Measurements from ENCODE around the gene ADAMTS8.

Gene ADAMTS8

DNA sequence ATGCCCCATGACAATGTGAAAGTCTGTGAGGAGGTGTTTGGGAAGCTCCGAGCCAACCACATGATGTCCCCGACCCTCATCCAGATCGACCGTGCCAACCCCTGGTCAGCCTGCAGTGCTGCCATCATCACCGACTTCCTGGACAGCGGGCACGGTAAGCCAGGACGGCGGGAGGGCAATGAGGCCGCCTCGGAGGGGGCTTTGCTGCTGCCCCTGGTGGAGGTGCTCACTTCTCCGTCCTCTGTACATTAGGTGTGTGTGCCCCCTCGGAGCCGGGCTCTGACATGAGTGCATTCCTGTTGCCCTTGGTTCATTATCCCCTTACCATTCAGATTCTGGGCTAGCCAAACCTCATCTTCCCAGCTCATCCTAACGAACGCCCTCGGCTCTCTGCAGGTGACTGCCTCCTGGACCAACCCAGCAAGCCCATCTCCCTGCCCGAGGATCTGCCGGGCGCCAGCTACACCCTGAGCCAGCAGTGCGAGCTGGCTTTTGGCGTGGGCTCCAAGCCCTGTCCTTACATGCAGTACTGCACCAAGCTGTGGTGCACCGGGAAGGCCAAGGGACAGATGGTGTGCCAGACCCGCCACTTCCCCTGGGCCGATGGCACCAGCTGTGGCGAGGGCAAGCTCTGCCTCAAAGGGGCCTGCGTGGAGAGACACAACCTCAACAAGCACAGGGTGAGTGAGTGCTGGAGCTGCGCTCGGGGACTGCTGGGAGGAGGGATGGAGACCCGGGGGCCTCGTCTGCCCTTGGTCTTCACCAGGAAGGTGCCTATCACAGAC, 33.9 kb upstream of the ADAMTS8 start:
- ATAC-seq: no peak

DNA sequence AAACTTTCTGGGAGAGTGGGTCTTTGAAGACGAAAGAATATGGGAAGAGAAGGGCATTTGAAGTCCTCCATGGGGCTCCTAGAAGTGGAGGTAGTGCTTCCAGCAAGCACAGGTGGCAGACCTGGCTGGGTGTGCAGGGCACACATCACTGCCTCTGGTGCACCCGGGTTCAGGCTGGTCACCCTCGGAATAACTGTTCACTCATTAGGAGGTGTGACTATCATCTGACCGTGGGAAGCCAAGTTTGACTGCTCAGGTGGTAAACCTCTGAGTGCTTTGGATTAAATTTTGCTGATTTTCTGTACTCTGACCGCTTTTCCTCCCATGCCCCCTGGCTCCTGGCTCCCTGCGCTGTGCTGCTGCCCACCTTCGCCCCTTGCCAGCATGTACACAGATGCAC, 31.1 kb upstream of the ADAMTS8 start:
- no peak for ATAC-seq

DNA sequence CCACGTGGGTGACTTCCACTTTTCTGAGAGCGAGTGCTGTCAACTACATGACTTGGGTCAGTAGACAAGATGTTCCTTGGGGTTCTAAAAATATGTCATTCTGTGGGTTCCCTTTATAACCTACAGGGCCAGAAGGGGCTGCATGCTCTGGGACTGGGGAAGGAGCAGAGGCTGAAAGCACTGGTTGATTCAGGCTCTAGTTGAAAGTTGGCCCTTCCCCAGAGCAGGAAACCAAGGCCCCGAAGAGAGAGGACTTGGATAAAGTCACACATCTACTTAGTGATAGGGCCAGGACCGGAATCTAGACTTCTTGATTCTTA, 30.0 kb upstream of the ADAMTS8 start:
- no peak for ATAC-seq

DNA sequence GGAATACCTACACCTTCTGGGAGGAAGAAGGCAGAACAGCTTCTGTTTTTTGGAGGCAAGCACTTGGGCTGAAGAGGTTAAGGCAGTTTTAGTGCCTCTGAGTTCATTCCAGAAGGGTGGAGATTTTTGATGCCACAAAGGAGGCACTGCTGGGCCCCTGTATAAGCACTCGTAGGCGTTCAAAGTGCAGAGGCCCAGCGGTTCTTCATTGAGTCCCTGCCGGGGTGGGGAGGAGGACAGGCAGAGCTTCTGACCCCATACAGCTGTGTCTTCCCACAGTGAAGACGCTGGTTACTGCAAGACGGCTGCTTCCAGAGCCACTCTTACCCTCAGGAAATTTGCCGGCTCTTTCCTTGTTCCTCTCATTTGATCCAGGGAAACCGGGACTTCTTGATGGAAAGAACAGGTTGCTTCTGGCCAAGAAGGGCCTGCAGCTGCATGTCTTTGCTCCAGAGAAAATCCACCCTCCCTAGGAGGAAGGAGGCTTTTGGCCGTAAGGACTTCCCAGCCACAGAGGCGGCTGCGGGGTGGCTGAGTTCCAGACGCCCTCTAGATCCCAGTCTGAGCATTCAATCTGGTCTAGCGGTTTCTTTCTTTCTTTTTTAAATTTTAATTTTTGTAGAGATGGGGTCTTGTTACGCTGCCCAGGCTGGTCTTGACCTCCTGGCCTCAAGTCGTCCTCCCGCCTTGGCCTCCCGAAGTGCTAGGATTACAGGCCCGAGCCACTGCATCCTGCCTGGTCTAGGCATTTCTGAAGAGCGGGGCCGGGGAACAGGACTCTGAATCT, 29.4 kb upstream of the ADAMTS8 start:
- no peak for ATAC-seq

DNA sequence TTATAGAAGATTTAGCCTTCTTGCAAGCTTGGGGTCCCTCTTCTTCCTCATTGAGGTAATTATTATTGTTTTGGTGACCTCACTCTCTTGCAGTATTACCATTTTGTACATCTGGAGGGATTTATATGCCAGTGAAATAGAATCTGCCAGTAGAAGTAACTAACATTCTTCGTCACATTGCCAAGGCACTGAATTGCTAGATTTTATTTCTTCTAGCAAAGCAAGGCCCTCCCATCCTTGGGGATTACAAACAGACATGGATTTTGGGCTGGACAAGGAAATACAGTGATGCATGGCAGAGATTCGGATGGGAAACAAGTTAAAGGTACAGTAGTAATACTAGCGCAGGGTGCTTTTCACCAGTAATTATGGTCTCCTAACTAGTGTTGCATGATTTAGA, 27.9 kb upstream of the ADAMTS8 start:
- no peak for ATAC-seq

DNA sequence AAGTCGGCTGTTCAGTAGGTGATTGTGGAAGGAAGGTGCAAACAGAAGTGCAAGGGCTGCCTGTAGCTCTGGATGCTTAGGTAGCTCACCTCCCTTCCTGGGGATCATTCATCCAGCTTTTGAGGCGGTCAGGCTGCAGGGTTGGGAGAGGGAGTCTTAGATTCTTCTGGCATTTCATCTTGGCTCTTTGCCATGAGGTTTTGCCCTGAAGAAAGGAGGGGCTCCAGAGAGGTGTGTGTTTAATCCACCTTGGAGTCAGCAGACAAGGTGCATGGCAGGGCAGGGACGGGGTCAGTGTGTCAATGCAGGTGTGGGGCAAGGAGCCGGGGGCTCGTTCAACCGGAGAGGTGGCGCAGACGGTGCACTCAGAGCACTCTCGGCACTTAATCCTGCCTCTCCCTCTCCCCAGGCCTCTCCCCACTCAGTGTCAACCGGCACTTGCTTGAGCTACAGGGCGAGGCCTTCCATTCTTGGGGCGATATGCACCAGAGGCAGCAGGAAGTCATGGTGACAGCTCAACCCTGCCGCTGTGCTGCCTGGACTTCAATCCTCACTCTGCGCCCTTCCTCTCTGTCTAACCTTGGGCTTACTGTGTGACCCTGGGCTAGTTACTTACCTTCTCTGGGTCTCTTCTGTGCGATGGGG, 27.2 kb upstream of the ADAMTS8 start:
- ATAC-seq: no peak

DNA sequence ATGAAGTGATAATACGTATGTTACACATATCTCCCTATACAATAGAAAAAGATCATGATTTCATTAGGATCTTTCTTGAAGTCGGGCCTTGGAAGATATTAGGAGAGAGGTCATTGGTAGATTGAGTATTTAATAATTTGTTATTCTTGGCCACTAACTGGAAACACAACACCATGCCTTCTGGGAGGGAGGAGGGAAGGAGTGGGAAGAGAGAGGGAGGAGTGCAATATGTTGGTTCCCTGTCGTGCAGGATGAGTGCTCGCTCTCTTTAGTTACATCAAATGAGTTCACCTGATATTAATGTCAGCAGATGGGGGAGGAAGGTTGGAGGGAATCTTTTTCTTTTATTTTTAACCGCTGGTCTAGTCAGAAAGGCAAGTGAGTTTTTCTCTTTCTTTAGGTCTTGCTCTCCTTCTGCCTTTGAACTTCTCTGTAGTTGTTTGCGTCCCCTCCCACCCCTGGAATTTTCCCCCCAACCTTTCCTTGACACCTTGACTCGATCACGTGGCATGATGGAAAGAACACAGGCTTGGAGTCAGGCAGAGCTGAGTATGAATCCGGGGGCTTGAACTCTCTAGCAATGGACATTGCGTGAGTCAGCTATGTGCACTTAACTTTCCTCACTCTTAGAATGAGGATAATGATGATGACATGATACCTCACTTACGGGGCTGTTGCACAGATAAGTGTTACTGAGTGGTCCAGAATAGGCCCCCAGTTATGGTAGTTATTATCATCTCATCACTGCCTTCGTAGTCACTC, 26.3 kb upstream of the ADAMTS8 start:
- ATAC-seq: no peak

DNA sequence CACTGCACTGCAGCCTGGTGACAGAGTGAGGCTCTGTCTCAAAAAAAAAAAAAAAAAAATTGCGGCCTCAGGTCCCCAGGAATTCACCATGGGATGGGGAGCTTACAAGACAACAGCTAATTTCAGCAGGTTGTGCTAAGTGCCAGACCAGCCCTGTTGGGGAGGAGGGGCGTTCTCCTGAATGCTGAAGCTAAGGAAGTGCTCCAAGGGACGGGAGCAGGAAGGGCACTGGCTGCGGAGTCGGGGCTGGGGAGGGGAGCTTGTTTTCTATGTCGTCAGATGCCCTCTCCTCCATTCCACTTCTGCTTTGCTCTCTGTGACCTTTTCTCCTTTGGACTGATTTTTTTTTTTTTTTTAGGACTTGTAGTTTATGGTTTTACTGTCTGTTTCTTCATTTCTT, 24.5 kb upstream of the ADAMTS8 start:
- ATAC-seq: no peak

DNA sequence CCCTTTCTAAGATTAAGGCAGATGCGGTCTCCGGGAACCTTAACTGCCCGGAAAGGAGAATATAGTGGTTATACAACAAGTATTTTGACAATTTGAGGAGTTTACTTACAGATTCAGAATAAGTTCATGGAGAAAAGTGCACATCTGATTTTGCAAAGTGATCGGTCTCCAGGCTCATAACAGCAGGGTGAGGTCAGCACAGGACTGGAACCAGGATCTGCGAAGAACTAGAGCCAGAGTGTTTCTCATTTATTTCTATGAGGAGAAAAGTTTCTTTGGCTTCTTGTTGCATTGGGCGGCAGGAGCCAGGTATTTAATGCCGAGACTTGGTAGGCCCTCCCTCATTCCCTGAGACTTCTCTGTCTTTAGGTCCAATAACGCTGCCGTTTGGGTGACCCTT, 23.8 kb upstream of the ADAMTS8 start:
- ATAC-seq: no peak

DNA sequence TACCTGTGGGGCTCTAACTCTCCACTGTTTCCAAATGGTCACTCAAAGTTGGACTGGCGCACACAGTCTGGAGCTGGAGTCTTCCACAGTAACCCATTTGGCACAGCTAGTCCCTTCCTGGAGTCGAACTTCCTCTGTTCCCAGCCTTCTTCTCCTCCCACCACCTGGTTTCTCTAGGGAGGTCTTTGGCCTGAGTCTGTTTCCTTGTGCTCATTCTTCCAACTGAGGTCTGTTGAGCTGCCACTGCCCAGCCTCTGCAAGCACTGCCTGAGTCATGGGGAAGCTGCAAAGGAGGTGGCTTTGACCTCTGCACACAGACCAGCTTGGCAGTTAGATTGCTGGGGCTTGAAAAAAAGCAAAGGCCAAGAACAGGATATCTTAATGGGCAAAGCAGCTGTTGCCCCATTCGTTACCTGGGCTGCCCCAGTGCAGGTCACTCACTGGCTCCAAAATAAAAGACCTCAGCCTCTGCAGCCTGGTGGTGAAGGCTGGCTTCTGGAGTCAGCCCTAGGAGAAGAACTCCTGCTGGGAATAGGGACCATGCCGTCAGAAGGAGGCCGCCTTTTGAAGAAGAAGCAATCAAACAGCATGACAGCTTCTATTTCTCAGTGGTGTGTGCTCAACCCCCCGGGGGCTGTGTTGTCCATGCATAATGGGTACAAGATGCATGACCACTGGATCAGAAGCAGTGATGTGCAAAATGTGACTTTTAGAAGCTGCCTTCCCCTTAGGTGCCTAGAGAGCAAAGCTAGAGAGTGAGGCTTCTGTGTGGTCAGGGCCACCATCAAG, 23.0 kb upstream of the ADAMTS8 start:
- ATAC-seq: no peak

DNA sequence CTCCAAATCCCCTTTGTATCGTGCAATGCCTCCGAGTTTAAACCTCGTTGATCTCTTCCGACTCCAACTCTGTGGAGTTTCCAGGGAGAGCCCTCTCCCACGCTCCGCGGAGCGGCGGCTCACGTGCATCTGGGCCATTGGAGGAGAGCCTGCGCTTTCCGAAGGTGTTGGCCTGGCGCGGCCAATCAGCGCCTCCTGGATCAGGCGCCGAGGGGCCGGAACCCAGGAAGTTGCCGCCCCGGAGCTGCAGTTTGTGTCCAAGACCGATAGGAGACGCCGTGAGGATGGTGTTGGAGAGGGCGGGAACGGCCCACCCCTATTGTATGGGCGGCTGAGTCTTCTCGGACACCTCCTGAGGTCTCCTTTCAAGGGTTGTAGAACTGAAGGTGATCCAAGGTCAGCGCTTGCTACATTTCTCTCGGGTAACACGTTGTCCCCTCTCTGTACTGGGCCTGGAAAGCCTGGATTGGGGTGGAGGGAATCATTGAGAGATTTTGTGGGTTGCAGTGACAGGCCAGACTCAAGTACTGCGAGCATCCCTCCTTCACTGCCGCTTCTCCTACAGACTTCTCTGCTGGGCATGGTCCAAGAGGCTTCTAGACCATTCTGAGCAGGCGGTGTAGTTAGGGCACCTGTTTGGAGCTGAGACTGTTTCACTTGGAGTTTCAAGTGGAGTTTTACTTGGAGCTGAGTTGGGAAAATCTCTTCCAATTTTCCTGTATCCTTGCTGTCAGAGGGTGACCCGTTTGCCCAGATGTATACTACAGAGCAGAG, 21.8 kb upstream of the ADAMTS8 start:
- no peak for ATAC-seq

DNA sequence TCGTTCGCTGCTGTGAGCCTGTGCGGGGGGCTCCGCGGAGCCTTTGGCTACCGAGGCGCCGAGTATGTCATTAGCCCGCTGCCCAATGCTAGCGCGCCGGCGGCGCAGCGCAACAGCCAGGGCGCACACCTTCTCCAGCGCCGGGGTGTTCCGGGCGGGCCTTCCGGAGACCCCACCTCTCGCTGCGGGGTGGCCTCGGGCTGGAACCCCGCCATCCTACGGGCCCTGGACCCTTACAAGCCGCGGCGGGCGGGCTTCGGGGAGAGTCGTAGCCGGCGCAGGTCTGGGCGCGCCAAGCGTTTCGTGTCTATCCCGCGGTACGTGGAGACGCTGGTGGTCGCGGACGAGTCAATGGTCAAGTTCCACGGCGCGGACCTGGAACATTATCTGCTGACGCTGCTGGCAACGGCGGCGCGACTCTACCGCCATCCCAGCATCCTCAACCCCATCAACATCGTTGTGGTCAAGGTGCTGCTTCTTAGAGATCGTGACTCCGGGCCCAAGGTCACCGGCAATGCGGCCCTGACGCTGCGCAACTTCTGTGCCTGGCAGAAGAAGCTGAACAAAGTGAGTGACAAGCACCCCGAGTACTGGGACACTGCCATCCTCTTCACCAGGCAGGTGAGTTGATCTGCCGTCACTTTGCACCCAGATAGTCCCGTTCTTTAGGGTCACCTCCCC, 21.0 kb upstream of the ADAMTS8 start:
- no peak for ATAC-seq

DNA sequence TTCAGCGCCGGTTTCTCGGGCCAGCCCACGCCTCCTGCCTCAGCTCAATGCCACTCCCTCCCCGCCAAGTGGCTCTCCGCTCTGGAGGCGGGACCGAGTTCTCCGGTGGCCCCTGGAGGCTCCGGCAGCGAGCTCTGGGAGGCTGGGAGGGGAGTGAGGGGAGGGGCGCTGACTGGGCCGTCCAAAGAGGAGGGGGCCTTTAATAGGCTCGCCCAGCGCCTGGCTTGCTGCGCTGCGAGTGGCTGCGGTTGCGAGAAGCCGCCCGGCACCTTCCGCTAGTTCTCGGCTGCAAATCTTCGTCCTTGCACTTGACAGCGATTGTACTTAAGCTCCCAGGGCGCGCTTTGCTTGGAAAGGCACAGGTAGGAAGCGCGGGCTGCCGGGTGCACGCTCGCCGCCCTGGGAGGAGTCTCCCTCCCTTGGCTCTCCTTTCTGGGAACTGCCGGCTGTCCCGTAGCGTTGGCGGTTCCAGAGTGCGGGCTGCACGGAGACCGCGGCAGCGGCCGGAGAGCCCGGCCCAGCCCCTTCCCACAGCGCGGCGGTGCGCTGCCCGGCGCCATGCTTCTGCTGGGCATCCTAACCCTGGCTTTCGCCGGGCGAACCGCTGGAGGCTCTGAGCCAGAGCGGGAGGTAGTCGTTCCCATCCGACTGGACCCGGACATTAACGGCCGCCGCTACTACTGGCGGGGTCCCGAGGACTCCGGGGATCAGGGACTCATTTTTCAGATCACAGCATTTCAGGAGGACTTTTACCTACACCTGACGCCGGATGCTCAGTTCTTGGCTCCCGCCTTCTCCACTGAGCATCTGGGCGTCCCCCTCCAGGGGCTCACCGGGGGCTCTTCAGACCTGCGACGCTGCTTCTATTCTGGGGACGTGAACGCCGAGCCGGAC, 20.3 kb upstream of the ADAMTS8 start, which contains the start of gene ADAMTS15:
ADAMTS15 (plus strand) TSS at position 230 of the 894 bp plus-strand sequence; CDS start at position 559, 329 bp downstream.
- no peak for ATAC-seq

DNA sequence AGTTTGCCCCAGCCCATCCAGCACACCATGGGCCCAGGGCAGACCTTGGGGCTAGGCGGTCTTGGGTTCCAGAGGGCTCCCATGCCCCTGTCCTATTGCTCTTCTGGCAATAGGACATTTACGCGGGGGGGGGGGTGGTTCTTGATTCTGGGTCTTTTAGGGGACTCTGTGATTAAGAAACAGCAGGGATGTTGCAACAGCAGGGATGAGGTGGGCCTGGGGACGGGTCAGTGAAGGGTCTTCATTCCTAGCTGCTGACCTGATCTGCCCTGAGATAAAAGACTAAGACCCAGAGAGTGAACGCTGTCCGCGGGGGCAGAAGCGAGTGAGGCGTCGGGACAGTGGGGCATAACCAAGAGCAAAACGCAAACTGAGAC, 19.6 kb upstream of the ADAMTS8 start:
- no peak for ATAC-seq

DNA sequence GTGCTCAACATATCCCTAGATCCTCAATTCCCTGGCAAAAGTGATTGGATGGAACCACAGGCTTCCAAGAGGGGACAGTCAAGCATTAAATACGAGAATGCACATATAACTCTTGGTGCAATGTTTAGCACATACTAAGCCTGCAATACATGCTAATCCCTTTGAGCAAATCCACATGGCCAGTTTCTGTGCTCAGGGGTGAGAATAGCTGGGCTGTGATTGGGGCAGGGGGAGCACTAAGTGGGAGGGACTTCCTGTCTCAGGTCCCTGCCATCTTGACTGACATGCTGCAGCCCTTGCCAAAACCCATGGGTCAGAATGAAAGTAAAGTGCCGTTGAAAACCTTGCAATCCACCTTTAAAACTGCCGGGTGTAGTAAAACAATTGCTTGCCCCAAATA, 17.4 kb upstream of the ADAMTS8 start:
- no peak for ATAC-seq

DNA sequence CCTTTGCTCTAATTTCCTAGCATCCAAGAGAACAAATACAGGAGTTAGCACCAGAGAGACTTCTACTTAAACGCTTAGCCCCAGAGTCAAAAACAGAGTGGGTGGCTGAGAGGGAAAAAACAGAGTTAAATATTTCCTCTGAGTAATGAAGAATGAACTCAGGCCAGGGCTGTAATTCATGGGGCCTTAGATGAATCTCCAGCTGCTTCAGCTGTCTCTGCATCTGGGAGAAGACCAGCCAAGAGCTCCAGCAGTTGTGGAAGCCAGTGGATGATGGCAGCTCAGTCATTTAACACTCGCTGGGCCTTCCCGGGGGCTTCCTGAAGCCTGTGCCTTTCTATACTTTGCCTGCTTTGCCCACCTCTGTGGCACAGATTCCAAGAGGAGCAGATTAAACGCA, 14.3 kb upstream of the ADAMTS8 start:
- no peak for ATAC-seq

DNA sequence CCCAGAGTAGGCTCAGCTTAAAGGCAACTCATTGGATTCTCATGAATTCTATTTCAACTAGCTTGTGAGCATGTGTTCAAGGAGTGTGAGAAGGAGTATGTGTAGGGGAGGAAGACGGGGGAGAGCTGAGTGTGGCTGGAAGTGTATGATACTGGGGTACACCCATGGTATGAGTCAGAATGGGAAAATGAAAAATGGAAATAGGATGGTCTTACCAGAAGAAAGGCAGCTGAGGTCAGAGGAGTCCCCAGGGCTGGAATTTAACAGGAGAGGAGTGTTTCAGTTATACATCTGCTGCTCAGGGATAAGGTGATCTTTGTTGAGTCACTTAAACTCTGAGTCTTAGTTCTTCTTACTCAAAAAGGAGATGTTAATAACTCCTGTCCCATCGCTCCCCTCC, 13.3 kb upstream of the ADAMTS8 start:
- ATAC-seq: no peak

DNA sequence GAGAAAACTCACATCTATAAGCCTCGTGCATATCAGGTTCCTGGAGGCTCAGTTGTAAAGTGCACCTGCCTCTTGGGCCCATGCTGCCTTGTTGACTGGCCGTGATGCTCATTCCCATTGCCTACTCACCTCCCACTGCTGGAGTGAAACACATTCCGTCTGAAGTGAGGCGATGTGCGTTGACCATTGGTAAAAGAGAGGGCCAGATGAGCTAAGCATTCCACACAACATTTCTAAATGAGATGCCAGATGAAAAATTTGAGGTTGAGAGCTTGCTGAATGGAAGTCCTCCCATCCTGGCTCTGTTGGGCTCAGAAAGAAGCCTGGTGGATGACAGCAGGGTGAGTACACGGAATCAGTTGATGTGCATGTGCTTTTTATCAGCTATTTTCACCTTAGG, 11.5 kb upstream of the ADAMTS8 start:
- no peak for ATAC-seq

DNA sequence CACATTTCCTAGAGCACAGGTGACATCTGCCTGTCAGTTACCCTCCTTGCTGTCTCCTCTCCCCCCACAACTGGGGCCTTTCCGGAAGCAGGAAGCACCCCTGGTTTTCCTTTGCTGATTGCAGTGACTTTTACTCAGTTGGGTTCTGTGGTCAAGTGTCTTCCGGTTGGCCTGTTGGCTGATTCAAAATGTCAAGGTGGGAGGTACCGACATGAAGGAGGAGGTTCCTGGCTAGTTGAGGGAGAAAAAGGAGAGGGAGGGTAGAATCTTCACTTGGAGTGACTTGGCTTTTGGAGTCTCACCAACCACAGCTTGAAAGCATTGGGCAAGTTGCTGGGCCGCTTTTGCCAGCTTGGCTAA, 10.7 kb upstream of the ADAMTS8 start:
- ATAC-seq: no peak

Data from activated CD4-positive, CD25-positive, alpha-beta regulatory T cell treated with anti-CD3 and anti-CD28 coated beads, Interleukin-2, amount 50 U/mL, for 24 hours (primary cell).